ENCODE data around the gene BTBD9. TPM values are rescaled to one million over a fixed set of nuclear protein-coding genes. Genes with fewer than 3 reads are reported as not detected.
A peak's percentile ranks its signal among the peaks of the same experiment; 100 is the strongest.

BTBD9 gene
- polyA plus RNA-seq, 1 donor: 7.8 TPM

GRCh38 chr6:38420207-38420606, 219.5 kb downstream of the BTBD9 start:
- no peaks in the 10 kb centered on the region for H3K4me1 ChIP-seq (ENCODE audit: control insufficient read depth, insufficient read depth, low read length)
- no peak overlapping the region for H3K27ac ChIP-seq (ENCODE audit: low read length)
- WGBS (ENCODE audit: insufficient coverage, low lambda C conversion rate): no CpG with 5 or more reads among the region's 2 CpGs
- DNase-seq: no peak
- H3K9me3 ChIP-seq (ENCODE audit: control insufficient read depth, low read depth, low read length): no peaks in the 10 kb centered on the region
- no peak overlapping the region for H3K4me3 ChIP-seq (ENCODE audit: low read length)
- H3K27me3 ChIP-seq (ENCODE audit: control insufficient read depth, insufficient read depth, low read length): no peaks in the 10 kb centered on the region
- no peaks in the 10 kb centered on the region for H3K36me3 ChIP-seq (ENCODE audit: control insufficient read depth, insufficient read depth, low read length)

DNA sequence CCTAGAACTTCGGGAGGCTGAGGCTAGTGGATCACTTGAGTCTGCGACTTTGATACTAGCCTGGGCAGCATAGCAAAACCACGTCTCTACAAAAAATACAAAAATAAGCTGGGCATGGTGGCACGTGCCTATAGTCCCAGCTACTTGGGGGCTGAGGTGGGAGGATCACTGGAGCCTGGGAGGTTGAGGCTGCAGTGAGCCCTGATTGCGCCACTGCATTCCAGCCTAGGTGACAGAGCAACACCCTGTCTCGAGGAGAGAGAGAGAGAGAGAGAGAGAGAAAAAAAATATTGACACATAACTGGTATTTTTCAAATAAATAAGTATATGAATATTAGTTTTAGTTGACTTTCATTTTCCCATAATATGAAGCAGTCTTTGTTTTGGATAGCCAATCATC, 222.2 kb downstream of the BTBD9 start:
- no peaks in the 10 kb centered on the region for H3K9me3 ChIP-seq (ENCODE audit: control insufficient read depth, low read depth, low read length)
- H3K27me3 ChIP-seq (ENCODE audit: control insufficient read depth, insufficient read depth, low read length): no peaks in the 10 kb centered on the region
- no peak overlapping the region for H3K4me3 ChIP-seq (ENCODE audit: low read length)
- no peaks in the 10 kb centered on the region for H3K36me3 ChIP-seq (ENCODE audit: control insufficient read depth, insufficient read depth, low read length)
- WGBS (ENCODE audit: insufficient coverage, low lambda C conversion rate): no CpG with 5 or more reads among the region's 6 CpGs
- no peaks in the 10 kb centered on the region for H3K4me1 ChIP-seq (ENCODE audit: control insufficient read depth, insufficient read depth, low read length)
- H3K27ac ChIP-seq (ENCODE audit: low read length): no peak overlapping the region
- no peak for DNase-seq

- no peak overlapping the region for H3K27ac ChIP-seq (ENCODE audit: low read length)
- DNase-seq: no peak
- H3K9me3 ChIP-seq (ENCODE audit: control insufficient read depth, low read depth, low read length): no peaks in the 10 kb centered on the region
- WGBS (ENCODE audit: insufficient coverage, low lambda C conversion rate): 88% methylated on average over 2 of the region's 5 CpGs
- H3K4me3 ChIP-seq (ENCODE audit: low read length): no peak overlapping the region
- no peaks in the 10 kb centered on the region for H3K36me3 ChIP-seq (ENCODE audit: control insufficient read depth, insufficient read depth, low read length)
- no peaks in the 10 kb centered on the region for H3K4me1 ChIP-seq (ENCODE audit: control insufficient read depth, insufficient read depth, low read length)
- H3K27me3 ChIP-seq (ENCODE audit: control insufficient read depth, insufficient read depth, low read length): no peaks in the 10 kb centered on the region
Measured at GRCh38 chr6:38415231-38416005, 224.3 kb downstream of the BTBD9 start.

DNA sequence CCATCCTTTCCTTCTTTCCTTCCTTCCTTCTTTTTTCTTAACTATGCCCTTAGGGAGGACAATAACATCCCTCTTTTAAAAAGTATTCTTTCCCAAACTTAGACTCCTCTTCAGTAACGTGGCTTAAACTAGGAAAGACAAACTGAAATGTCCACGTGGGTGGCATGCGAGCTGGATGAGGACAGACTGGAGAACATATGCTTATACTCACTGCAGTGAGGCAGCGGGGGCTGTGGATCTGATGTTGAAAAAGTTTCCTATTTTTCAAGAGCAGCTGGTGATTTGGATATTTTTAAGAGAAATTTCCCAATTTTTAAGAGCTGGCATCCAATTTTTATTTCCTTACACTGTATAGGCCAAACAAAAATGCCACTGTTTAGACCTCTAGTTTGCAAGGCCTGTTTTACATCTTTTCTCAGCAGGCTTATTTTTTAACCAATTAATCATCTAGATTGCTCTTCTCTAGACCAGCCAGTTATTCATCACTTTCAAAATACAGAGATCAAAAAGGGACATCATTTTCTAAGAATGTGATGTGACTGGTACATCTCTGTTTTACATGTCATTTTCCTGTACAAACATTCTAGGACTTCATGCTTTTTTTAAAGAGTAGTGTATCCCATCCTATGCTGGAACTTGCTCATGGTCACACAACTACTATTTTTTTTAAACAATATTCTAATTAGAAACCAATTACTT, 226.5 kb downstream of the BTBD9 start:
- no peak overlapping the region for H3K4me3 ChIP-seq (ENCODE audit: low read length)
- no peaks in the 10 kb centered on the region for H3K4me1 ChIP-seq (ENCODE audit: control insufficient read depth, insufficient read depth, low read length)
- H3K36me3 ChIP-seq (ENCODE audit: control insufficient read depth, insufficient read depth, low read length): no peaks in the 10 kb centered on the region
- H3K27me3 ChIP-seq (ENCODE audit: control insufficient read depth, insufficient read depth, low read length): no peaks in the 10 kb centered on the region
- WGBS (ENCODE audit: insufficient coverage, low lambda C conversion rate): no CpG with 5 or more reads among the region's 4 CpGs
- H3K27ac ChIP-seq (ENCODE audit: low read length): no peak overlapping the region
- H3K9me3 ChIP-seq (ENCODE audit: control insufficient read depth, low read depth, low read length): no peaks in the 10 kb centered on the region
- DNase-seq: no peak

DNA sequence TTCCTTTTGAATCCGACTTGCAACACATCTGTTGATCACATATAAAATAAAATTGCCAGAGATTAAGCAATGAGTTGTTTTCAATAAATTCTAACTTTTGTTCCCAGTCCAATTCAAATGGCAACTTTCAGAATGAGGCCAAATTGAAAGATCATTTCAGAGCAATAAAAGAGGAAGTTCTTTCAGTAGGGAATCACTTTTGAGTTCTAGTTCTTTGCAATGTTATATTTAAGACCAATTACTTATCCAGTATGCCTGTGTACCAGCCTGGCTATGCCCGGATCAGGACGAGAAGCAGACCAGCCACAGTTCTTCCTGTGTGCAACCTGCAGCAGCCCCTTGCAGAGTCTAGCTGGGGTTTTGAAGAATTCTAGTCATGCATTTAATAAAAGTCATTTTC, 232.5 kb downstream of the BTBD9 start:
- Histone ChIP-seq H3K4me3 (ENCODE audit: low read length) (no peak overlapping the region), H3K27ac (ENCODE audit: low read length) (no peak overlapping the region), H3K27me3 (ENCODE audit: control insufficient read depth, insufficient read depth, low read length) (no peaks in the 10 kb centered on the region), H3K4me1 (ENCODE audit: control insufficient read depth, insufficient read depth, low read length) (peaks cover 4% of the 10 kb centered on the region), H3K36me3 (ENCODE audit: control insufficient read depth, insufficient read depth, low read length) (no peaks in the 10 kb centered on the region), H3K9me3 (ENCODE audit: control insufficient read depth, low read depth, low read length) (no peaks in the 10 kb centered on the region)
- WGBS (ENCODE audit: insufficient coverage, low lambda C conversion rate): 83% methylated on average over 1 of the region's 3 CpGs
- DNase-seq: no peak

DNA sequence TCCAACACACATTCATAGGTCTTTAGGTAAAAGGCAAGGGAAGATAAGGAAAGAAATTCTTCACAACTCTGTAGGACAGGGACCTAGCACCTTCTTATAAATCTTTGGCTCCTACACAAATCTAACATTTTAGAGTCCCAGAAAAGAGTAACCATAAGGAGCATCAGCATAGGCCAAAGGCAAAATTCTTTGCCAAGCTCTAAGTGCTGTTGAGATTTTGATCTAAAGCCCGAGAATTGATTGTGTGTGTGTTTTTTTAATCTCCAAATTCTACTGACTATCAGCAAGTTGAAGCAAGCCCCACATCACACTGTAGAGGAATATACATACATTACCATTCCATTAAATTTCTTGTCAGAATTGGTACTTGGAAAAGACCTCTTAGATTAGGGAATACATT, 233.6 kb downstream of the BTBD9 start:
- Histone ChIP-seq H3K27me3 (ENCODE audit: control insufficient read depth, insufficient read depth, low read length) (no peaks in the 10 kb centered on the region), H3K27ac (ENCODE audit: low read length) (no peak overlapping the region), H3K36me3 (ENCODE audit: control insufficient read depth, insufficient read depth, low read length) (no peaks in the 10 kb centered on the region), H3K4me1 (ENCODE audit: control insufficient read depth, insufficient read depth, low read length) (peaks cover 4% of the 10 kb centered on the region), H3K9me3 (ENCODE audit: control insufficient read depth, low read depth, low read length) (no peaks in the 10 kb centered on the region), H3K4me3 (ENCODE audit: low read length) (no peak overlapping the region)
- no CpG with 5 or more reads among the region's 1 CpG for WGBS (ENCODE audit: insufficient coverage, low lambda C conversion rate)
- no peak for DNase-seq

GRCh38 chr6:38404900-38405556, 234.7 kb downstream of the BTBD9 start:
- DNase-seq: peak; percentile 56 to 74
- H3K27me3 ChIP-seq (ENCODE audit: control insufficient read depth, insufficient read depth, low read length): no peaks in the 10 kb centered on the region
- no peaks in the 10 kb centered on the region for H3K36me3 ChIP-seq (ENCODE audit: control insufficient read depth, insufficient read depth, low read length)
- H3K9me3 ChIP-seq (ENCODE audit: control insufficient read depth, low read depth, low read length): no peaks in the 10 kb centered on the region
- no peak overlapping the region for H3K4me3 ChIP-seq (ENCODE audit: low read length)
- H3K27ac ChIP-seq (ENCODE audit: low read length): no peak overlapping the region
- no CpG with 5 or more reads among the region's 3 CpGs for WGBS (ENCODE audit: insufficient coverage, low lambda C conversion rate)
- peaks cover 7% of the 10 kb centered on the region for H3K4me1 ChIP-seq (ENCODE audit: control insufficient read depth, insufficient read depth, low read length)

GRCh38 chr6:38404355-38404754, 235.4 kb downstream of the BTBD9 start:
- Histone ChIP-seq H3K27ac (ENCODE audit: low read length) (no peak overlapping the region), H3K36me3 (ENCODE audit: control insufficient read depth, insufficient read depth, low read length) (no peaks in the 10 kb centered on the region), H3K27me3 (ENCODE audit: control insufficient read depth, insufficient read depth, low read length) (no peaks in the 10 kb centered on the region), H3K4me3 (ENCODE audit: low read length) (no peak overlapping the region), H3K4me1 (ENCODE audit: control insufficient read depth, insufficient read depth, low read length) (peaks cover 7% of the 10 kb centered on the region), H3K9me3 (ENCODE audit: control insufficient read depth, low read depth, low read length) (no peaks in the 10 kb centered on the region)
- no peak for DNase-seq
- WGBS (ENCODE audit: insufficient coverage, low lambda C conversion rate): no CpG with 5 or more reads among the region's 2 CpGs

- H3K36me3 ChIP-seq (ENCODE audit: control insufficient read depth, insufficient read depth, low read length): no peaks in the 10 kb centered on the region
- no CpG with 5 or more reads among the region's 2 CpGs for WGBS (ENCODE audit: insufficient coverage, low lambda C conversion rate)
- no peaks in the 10 kb centered on the region for H3K27me3 ChIP-seq (ENCODE audit: control insufficient read depth, insufficient read depth, low read length)
- H3K27ac ChIP-seq (ENCODE audit: low read length): no peak overlapping the region
- H3K4me3 ChIP-seq (ENCODE audit: low read length): no peak overlapping the region
- DNase-seq: no peak
- H3K4me1 ChIP-seq (ENCODE audit: control insufficient read depth, insufficient read depth, low read length): peaks cover 7% of the 10 kb centered on the region
- no peaks in the 10 kb centered on the region for H3K9me3 ChIP-seq (ENCODE audit: control insufficient read depth, low read depth, low read length)
Measured at GRCh38 chr6:38403548-38403947, 236.2 kb downstream of the BTBD9 start.

DNA sequence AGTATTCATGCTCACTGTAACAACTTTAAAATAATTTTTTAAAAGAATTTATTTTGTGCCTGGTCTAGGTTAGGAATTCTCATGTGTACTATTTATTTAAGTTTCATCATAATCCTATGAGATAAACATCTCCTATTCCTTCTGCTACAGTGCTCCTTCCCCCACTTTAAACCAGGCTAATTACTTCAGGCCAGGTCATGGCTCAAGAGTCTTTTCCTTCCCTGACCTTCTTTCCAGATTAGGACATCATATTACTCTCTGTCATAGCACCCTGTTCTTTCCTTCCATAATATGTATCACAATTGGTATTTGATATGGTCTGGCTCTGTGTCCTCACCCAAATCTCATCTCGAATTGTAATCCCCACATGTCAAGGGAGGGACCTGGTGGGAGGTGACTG, 239.0 kb downstream of the BTBD9 start:
- no peaks in the 10 kb centered on the region for H3K27me3 ChIP-seq (ENCODE audit: control insufficient read depth, insufficient read depth, low read length)
- peaks cover 7% of the 10 kb centered on the region for H3K4me1 ChIP-seq (ENCODE audit: control insufficient read depth, insufficient read depth, low read length)
- H3K4me3 ChIP-seq (ENCODE audit: low read length): no peak overlapping the region
- H3K27ac ChIP-seq (ENCODE audit: low read length): no peak overlapping the region
- no peaks in the 10 kb centered on the region for H3K9me3 ChIP-seq (ENCODE audit: control insufficient read depth, low read depth, low read length)
- no CpG with 5 or more reads among the region's 1 CpG for WGBS (ENCODE audit: insufficient coverage, low lambda C conversion rate)
- no peak for DNase-seq
- H3K36me3 ChIP-seq (ENCODE audit: control insufficient read depth, insufficient read depth, low read length): no peaks in the 10 kb centered on the region
